ENCODE data around the gene LYRM7. TPM values are rescaled to one million over a fixed set of nuclear protein-coding genes. Genes with fewer than 3 reads are reported as not detected.
A peak's percentile ranks its signal among the peaks of the same experiment; 100 is the strongest.

Gene LYRM7
- total RNA-seq, 4 donors from 2014 or later, result 5.3 to 9.1 (median 8.1) TPM

GRCh38 chr5:131156957-131157356 is 13.8 kb upstream of the LYRM7 start:
- Histone ChIP-seq H3K9me3 (no peaks in the 10 kb centered on the region), H3K36me3 (peaks cover 27 to 49% (median 40%) of the 10 kb centered on the region in 4 donors), H3K4me3 (no peak overlapping the region), H3K27ac (replicated peaks in 1 of 4) (no peak overlapping the region), H3K4me1 (no peaks in the 10 kb centered on the region), H3K27me3 (no peaks in the 10 kb centered on the region)
- intact Hi-C loops (cut with DNase I), result no loop called here
- TF ChIP-seq POLR2A (IDR thresholded peaks at IDR 0.05; ENCODE audit: low read depth) (no peak), POLR2AphosphoS5 (IDR thresholded peaks at IDR 0.05) (no peak), CTCF (IDR thresholded peaks at IDR 0.05) (no peak), EP300 (IDR thresholded peaks at IDR 0.05) (no peak)
- WGBS, result 94% methylated on average over 5 of the region's 5 CpGs
- DNase-seq (ENCODE audit: extremely low spot score), result no peak

- peaks cover 6 to 20% (median 14%) of the 10 kb centered on the region in 4 donors for H3K4me1 ChIP-seq
- H3K27me3 ChIP-seq, result no peaks in the 10 kb centered on the region
- intact Hi-C loops (cut with DNase I), result loop anchor here (5.0 to 10.0 kb wide), 2 partner anchors 257 to 635 kb away; partner anchors contain the start of gene FNIP1
- no peak overlapping the region for H3K27ac ChIP-seq (replicated peaks in 1 of 4)
- no peak for TF ChIP-seq EP300 (IDR thresholded peaks at IDR 0.05)
- no peak for TF ChIP-seq CTCF (IDR thresholded peaks at IDR 0.05)
- no peak for TF ChIP-seq POLR2A (IDR thresholded peaks at IDR 0.05; ENCODE audit: low read depth)
- no peak for TF ChIP-seq POLR2AphosphoS5 (IDR thresholded peaks at IDR 0.05)
- DNase-seq (ENCODE audit: extremely low spot score), result no peak
- H3K9me3 ChIP-seq, result no peaks in the 10 kb centered on the region
- H3K4me3 ChIP-seq, result no peak overlapping the region
- H3K36me3 ChIP-seq, result peaks cover 27 to 56% (median 45%) of the 10 kb centered on the region in 4 donors
- 96% methylated on average over 2 of the region's 2 CpGs for WGBS
Measured at GRCh38 chr5:131160134-131160533, 10.6 kb upstream of the LYRM7 start.

GRCh38 chr5:131163276-131164119 is 7.2 kb upstream of the LYRM7 start:
- H3K27me3 ChIP-seq, result no peaks in the 10 kb centered on the region
- peak overlapping the region; percentile 74 to 94 (median 78) for H3K4me3 ChIP-seq
- H3K36me3 ChIP-seq, result peaks cover 23 to 42% (median 37%) of the 10 kb centered on the region in 4 donors
- intact Hi-C loops (cut with DNase I), result loop anchor here (5.0 to 10.0 kb wide), 2 partner anchors 254 to 631 kb away; partner anchors contain the start of gene FNIP1
- H3K9me3 ChIP-seq, result no peaks in the 10 kb centered on the region
- peaks cover 6 to 26% (median 21%) of the 10 kb centered on the region in 4 donors for H3K4me1 ChIP-seq
- no peak for TF ChIP-seq EP300 (IDR thresholded peaks at IDR 0.05)
- no peak for DNase-seq (ENCODE audit: extremely low spot score)
- H3K27ac ChIP-seq (replicated peaks in 1 of 4), result peak overlapping the region; percentile 90 to 97 (median 92)
- 26% methylated on average over 9 of the region's 9 CpGs for WGBS

GRCh38 chr5:131164191-131165118 is 6.3 kb upstream of the LYRM7 start:
- intact Hi-C loops (cut with DNase I), result loop anchor here (5.0 to 10.0 kb wide), 2 partner anchors 253 to 630 kb away; partner anchors contain the start of gene FNIP1
- DNase-seq (ENCODE audit: extremely low spot score), result peak; percentile 93
- TF ChIP-seq EP300 (IDR thresholded peaks at IDR 0.05) (no peak), POLR2AphosphoS5 (IDR thresholded peaks at IDR 0.05) (no peak), POLR2A (IDR thresholded peaks at IDR 0.05; ENCODE audit: low read depth) (no peak)
- H3K9me3 ChIP-seq, result no peaks in the 10 kb centered on the region
- peaks cover 13 to 33% (median 28%) of the 10 kb centered on the region in 4 donors for H3K36me3 ChIP-seq
- H3K27me3 ChIP-seq, result no peaks in the 10 kb centered on the region
- peak overlapping the region; percentile 74 to 94 (median 78) for H3K4me3 ChIP-seq
- peaks cover 6 to 26% (median 21%) of the 10 kb centered on the region in 4 donors for H3K4me1 ChIP-seq
- peak overlapping the region; percentile 90 to 97 (median 92) for H3K27ac ChIP-seq (replicated peaks in 1 of 4)
- 0% methylated on average over 8 of the region's 73 CpGs for WGBS

GRCh38 chr5:131165119-131165727 is 5.5 kb upstream of the LYRM7 start, which contains the start of gene HINT1:
Gene HINT1 (minus strand): TSS chr5:131165256. CDS start chr5:131165205, 51 bp downstream.
- H3K9me3 ChIP-seq, result no peaks in the 10 kb centered on the region
- peak within 1 kb of the TSS; percentile 74 to 94 (median 78) for H3K4me3 ChIP-seq
- H3K27ac ChIP-seq (replicated peaks in 1 of 4), result peak within 1 kb of the TSS; percentile 90 to 97 (median 92)
- H3K36me3 ChIP-seq, result peaks cover 13 to 25% (median 22%) of the 10 kb centered on the region in 4 donors
- TF ChIP-seq POLR2A (IDR thresholded peaks at IDR 0.05; ENCODE audit: low read depth), result peak; percentile 79
- peak in 2 of 3 experiments; percentile 22 to 44 for TF ChIP-seq CTCF (IDR thresholded peaks at IDR 0.05)
- no peak for TF ChIP-seq EP300 (IDR thresholded peaks at IDR 0.05)
- TF ChIP-seq POLR2AphosphoS5 (IDR thresholded peaks at IDR 0.05), result peak; percentile 93 to 95
- peak; percentile 95 for DNase-seq (ENCODE audit: extremely low spot score)
- H3K4me1 ChIP-seq, result peaks cover 10 to 30% (median 27%) of the 10 kb centered on the region in 4 donors
- no peaks in the 10 kb centered on the region for H3K27me3 ChIP-seq
- WGBS, result 0% methylated on average over 15 of the region's 33 CpGs
- intact Hi-C loops (cut with DNase I), result loop anchor here (10.0 kb wide), 1 partner anchor 630 kb away; the partner anchor contains the start of gene FNIP1

Data from esophagus muscularis mucosa (tissue), 4 donors.